ENCODE results near the gene SPACDR.

The SPACDR gene

DNA sequence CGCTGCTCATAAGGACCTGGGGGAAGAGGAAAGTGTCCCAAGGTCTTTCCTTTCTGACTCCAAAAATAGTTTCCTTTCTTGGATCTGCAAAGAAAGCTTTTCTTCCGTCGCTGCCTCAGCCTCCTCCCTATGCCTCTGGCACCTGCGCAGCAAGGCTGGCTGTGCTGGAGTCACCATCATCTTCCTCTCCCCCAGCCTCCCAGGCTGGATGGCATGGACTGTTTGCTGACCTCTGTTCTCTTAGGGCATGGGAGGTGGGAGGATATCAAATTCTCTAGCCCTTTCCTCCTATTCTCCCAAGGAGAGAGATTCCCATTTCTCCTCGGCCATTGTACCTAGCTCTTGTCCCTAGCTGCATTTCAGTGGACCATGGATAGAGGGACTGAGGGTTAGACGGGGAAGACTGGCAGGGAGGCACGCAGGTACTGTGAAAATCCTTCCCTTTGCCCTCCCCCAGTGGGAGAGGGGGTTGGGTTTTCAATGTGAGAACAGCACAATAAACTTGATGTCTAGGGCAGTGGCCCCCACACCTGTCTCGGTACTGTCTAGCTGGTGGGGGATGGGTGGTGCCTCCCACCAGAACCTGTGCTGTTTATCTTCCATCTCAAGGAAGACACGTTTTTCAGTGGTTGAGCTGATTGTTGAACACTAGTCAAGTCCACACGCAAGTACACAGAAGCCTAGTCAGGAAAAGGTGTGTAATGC is 30.3 kb downstream of the SPACDR start:
- no peak for DNase-seq

DNA sequence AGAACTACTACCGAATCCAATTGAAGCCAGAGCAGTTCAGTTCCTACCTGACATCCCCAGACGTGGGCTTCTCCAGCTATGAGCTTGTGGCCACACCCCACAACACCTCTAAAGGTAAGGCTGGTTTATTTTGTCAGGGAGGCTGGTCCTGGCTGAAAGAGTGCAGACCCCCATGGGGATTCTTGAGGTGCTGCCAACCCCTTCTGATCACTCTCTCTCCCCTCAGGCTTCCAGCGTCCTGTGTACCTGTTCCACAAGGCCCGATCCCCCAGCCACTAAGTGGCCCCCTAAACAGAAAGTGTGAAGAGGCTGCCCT is 30.8 kb downstream of the SPACDR start:
- DNase-seq: no peak

DNA sequence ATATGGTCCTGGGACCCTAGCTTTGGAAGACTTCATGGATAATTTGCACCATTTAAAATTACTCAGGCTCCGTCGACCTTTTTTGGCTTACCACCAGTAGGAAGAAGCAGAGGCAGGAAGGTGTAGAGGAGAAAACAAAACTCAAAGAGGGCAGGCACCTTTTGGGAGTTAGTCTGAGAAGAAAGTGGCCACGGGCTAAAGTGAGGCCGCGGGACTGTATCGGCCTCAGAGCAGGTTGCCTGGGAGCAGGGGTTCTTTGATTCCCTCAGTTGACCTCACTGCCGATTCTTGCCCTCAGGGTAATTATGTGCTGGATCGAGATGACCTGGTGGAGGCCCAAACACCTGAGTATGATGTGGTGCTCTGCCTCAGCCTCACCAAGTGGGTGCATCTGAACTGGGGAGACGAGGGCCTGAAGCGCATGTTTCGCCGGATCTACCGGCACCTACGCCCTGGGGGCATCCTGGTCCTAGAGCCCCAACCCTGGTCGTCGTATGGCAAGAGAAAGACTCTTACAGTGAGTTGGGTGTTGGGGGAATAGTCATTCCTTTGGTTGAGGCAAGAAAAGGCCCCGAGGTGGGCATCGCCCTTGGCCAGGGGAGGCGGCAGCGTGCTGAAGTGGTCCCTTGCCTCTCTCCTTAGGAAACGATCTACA is 31.3 kb downstream of the SPACDR start:
- DNase-seq: no peak

DNA sequence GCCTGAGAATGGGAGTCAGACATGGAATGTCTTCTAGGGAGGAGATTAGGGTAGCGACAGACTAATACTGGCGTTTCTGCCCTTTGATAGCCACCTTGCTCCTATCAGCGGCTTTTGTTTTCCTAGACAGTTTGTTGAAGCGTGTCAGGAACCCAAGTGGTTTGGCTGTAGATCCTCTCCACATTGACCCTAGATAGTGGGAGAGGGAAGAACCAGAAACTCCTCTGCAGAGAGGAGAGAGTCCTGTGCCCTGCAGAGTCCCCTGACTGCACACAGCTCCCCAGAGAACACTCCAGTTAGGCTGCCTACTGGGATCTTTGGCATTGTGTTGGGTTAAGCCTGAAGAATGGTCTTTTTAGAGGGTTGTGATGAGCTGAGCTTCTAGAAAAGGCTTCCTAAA is 32.0 kb downstream of the SPACDR start:
- no peak for DNase-seq

DNA sequence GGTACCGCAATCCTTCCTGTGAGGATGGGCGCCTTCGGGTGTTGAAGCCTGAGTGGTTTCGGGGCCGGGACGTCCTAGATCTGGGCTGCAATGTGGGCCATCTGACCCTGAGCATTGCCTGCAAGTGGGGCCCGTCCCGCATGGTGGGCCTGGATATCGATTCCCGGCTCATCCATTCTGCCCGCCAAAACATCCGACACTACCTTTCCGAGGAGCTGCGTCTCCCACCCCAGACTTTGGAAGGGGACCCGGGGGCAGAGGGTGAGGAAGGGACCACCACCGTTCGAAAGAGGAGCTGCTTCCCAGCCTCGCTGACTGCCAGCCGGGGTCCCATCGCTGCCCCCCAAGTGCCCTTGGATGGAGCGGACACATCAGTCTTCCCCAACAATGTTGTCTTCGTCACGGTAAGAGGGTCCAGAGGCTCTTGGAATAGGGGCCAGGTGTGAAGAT is 32.7 kb downstream of the SPACDR start:
- no peak for DNase-seq

DNA sequence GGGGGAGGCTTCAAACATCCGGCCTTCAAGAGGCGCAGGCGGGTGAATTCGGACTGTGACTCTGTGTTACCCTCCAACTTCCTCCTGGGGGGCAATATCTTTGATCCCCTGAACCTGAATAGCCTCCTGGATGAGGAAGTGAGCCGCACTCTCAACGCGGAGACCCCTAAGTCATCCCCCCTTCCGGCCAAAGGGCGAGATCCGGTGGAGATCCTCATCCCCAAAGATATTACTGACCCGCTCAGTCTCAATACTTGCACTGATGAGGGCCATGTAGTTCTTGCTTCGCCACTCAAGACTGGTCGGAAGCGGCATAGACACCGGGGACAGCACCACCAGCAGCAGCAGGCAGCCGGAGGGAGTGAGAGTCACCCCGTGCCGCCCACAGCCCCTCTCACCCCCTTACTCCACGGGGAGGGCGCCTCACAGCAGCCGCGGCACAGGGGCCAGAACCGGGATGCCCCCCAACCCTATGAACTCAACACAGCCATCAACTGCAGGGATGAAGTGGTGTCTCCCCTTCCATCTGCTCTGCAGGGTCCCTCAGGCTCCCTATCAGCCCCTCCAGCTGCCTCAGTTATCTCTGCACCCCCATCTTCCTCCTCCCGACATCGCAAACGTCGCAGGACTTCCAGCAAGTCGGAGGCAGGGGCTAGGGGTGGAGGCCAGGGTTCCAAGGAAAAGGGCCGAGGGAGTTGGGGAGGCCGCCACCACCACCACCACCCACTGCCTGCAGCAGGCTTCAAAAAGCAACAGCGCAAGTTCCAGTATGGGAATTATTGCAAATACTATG is 33.4 kb downstream of the SPACDR start:
- no peak for DNase-seq

DNA sequence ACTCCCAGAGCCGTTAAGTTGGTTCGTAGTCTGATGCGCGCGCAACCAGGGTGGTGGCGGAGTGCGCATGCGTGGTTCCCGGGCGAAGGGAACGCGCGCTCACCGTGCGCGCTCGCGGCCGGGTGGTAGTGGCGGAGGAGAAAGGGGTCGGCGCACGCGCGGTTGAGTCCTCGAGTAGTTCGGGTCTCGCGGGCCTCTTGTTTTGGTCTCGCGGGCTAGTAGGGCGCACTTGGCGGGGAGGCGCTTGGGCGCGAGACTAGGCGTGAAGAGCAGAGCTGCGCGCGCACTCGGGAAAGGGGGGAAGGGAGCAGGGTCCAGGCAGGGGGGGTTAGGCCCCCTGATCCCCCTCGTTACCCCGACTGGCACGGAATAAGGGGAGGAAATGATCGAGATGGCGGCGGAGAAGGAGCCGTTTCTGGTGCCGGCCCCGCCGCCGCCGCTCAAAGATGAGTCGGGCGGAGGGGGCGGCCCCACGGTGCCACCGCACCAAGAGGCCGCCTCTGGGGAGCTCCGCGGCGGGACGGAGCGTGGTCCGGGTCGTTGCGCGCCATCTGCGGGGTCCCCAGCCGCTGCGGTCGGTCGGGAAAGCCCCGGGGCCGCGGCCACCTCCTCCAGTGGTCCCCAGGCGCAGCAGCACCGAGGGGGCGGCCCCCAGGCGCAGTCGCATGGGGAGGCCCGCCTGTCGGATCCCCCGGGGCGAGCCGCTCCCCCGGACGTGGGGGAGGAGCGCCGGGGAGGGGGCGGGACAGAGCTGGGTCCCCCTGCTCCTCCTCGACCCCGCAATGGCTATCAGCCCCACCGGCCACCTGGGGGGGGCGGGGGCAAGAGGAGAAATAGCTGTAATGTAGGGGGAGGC is 34.2 kb downstream of the SPACDR start, which contains the start of gene MEPCE:
Gene MEPCE, plus strand, starts transcription at position 195 of the 856 bp plus-strand sequence. Its CDS starts 188 bp downstream, at position 383.
- peak; percentile 71 for DNase-seq

DNA sequence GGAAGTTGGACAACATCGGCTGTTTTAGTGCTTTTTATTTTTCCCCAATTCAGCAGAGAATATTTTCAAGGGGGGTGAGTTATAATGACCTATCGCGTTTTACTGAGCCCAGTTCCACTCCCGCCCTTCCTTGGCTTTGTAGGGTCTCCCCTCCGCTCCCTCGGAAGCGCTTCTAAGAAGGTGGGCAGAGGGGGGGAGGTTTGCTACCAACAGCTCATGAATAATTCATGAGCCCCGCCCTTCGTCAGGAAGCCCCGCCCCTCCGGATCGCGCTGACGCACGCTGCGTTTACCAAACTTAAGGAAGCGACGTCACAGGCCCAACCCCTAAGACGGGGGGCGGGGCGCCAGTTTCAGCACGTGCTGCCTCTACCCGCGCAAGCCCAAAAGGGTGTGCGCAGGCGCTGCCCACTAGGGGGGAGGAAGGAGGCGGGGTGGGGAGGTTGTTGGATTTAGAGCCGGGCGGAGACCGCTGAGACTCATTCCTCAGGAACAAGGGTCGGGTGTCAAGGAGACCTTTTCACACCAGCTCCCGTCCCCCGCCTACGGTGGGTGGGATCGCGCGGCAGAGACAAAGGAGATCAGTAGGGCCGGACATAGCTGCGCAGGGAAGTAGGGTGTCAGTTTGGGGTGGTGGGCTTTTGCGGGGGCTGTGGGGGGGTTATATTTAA is 35.0 kb downstream of the SPACDR start:
- DNase-seq: peak; percentile 99

DNA sequence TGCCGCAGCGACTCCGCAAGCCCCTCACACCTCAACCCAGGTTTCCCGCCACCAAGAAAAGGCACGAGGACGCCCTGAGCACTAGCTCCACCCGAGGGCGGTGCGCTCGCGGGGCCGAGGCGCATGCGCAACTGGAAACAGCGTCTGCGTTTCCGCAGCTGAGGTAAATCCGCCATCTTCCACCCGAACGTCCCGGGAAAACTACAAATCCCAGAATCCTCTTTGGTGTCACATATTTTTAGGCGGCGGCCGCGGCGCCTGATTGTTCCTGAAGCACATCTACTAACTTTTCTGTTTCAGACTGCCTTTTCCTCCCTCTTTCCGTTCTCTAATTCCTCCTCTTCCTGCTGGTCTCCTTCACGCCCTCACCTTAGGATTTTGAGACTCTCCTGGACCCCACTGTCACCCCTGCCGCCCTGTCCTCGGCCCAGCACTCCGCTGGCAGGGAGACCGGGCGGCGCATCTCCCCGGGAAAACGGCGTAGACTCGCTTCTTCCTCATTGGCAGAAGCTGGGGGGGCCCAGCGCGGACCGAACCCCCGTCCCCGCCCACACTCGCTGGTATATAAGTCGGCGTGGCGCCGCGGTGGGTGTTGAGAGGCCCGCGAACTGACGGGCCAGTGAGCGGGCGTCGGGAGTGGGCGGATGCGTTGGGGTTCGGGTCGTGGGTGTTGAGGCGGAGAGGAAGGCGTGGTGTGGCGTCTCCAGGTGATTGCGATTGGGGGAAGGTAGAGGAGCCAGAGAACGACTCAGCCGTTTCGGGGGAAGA is 35.7 kb downstream of the SPACDR start, which contains the start of gene ZCWPW1:
Gene ZCWPW1, minus strand, starts transcription at position 505 of the 768 bp plus-strand sequence. CDS start 8,054 bp downstream, outside the sequence.
- peak; percentile 82 for DNase-seq

DNA sequence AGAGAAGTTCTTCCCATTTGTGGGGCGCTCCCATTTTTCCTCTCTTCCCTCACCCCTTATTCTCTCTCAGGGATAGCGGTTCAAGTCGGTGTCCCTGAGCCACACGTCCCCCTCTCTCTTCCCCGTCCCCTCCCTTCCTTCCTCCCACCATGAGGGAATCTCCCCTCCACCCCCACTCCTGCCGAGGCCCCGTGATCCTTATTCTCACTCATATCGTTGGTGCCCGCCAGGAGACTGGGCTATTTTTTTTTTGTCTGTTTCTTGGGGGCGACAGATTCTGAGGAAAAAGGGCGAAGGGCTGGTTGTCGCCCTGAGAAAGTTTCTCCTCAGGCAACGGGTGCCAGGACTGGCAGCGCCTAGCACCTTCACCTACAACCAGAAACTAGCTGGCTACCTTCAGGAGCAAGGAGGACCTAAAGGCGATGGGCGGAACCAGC is 36.3 kb downstream of the SPACDR start:
- DNase-seq: no peak

DNA sequence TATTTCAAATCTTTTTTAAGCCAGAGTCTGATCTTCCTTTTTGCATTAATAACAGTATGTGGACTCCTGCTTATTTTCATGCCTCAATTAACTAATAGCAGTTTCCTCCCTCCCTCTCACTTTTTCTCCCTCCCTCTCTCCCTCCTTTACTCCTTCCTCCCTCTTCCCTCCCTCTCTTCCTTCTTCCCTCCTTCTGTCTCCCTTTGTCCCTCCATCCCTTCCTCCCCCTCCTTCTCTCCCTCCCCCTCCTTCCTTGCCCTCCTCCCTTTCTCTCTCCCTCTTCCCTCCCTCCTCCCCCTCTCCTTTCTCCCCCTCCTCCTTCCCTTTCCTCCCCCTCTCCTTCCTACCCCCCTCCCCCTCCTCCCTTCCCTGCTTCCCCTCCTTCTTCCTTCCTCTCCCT is 37.5 kb downstream of the SPACDR start:
- DNase-seq: no peak

DNA sequence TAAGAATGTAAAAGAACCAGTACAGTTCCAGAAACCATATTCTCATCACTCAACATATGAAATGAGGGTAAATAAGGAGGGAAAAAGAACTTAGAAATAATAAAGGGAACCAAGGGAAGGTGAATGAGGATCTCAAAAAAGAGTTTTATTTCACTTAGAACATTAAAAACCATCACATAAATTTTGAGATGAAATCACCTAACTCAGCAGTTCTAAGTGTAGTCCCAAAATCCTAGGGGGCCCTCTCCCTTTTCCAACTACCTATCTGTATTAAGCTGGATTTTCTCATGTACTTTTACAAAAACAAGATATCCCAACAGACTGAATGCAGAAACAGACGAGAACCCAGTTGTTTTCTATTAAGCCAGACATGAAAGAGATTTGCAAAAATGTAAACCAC is 38.7 kb downstream of the SPACDR start:
- no peak for DNase-seq

DNA sequence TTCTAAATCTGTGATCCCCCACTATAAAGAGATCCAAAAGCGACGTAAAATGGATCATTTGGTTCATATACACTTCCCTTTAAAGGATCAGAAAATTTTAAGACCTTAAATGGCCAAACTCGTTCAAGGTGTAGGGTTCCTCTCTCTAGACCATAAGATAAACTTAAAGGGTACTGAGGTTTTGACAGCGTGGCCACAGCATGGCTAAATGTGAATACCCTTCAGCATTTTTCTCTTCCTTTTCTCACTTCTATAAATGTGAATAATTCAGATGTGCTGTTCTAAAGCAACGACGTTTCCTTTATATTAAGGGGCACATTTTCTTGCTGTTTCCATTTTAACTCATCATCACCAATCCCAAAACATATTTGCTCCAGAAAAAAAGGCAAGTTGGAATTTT is 40.7 kb downstream of the SPACDR start:
- no peak for DNase-seq

DNA sequence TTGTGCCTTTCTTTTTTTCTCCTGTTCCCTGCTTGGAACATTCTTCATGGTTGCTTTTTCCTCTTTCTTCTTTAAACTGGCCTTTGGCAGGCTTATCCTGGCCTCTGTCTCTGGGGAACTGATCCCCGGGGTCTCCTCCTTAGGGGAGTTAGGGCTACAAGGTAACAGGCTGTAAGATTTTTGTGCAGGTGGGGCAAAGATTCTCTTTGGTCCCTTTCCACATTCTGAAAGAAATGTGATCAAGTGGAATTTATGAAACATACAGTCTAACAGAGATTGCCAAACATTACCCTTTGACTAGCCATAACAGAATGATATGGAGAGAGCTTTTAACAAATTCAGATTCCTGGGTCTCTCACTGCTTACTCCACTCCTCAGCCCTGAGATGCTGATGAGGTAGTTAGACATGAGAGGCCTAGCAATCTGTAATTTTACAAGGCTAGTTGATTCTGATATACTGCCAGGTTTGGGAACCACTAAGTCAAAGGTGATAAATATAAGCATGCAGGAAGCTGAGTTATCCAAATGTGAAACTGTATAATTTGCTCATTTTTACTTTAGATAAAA is 44.3 kb downstream of the SPACDR start:
- no peak for DNase-seq

DNA sequence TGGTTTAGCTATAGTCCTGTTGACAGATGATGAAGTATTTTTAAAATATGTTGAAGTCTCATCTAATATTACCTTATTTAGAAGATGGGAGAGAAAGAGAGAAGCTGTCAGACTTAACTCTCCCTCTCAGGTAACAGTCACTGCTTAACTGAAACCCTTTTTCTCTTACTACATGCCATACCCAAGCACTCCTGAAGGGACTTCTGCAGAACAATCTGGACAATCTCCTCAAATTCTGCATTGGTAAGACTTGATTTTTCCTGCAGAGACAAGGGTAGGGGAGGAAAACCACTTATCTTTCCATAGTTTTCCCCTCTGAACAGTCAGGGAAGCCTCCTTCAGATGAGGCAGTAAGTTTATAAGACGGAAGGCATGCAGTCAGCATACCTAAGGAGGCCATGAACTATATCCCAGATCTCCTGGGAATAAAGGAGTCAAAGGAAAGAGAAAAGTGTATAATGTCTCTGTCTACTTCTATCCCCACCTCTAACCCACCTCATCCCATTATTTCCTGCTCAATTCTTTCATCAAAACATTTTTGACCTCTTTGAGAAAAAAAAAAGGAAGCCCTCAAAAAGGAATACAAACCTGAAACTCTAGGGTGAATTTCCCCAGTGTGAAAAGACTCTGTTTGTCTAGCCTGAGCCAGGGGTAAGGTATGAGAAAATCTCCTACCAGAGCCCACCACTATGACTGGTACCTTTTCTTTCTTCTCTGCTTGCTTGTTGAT is 45.0 kb downstream of the SPACDR start:
- no peak for DNase-seq

DNA sequence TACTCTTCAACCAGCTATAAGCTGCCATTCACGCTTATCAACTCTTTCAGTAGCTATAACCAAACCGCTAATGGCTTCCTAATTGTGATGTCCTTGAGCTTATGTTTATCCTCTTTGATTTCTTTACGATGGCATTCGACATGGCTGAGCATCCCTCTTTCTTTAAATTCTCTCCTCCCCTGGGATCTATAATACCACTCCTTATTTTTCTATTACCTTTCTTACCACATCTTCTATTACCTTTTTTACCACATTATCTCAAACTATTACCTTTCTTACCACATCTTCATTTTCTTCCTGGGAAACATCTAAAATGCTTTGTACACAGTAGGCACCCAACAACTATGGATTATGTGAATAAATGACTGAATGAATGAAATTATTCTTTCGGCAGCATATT is 48.6 kb downstream of the SPACDR start:
- DNase-seq: no peak

DNA sequence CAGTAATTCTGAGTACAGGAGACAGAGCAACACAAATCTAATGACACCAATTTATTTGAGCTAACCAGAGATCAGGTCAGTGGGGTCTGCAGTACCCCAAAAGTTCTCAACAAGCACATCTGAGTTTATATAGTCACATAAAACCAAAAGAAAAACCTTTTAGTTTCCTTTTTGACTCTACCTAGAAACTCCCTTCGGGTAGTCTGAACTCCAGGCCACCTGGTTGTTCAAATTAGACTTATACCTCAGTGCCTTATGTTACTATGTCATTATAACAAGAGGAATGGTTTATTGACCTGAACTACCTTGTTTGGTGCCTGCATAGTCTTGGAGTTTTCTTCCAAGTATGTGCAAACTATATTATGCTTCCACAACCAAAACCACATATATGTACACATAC is 50.2 kb downstream of the SPACDR start:
- no peak for DNase-seq

DNA sequence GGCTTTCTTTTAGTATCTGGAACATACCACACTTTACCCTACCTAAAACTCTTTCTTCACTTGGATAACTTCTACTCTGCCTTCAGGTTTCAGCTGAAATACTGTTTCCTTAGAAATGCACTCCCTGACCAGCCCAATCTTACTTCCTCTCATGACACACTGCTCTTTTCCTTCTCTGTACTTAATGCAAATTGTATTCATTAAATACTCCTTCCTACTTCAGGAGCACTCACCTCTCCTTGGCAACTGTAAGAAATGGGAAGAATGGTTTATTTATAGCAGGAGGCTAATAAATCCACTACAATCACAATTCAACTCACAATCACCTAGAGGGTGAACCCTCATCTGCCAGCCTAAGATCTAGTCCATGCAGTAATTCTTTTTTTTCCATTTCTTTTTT is 50.7 kb downstream of the SPACDR start:
- no peak for DNase-seq

DNA sequence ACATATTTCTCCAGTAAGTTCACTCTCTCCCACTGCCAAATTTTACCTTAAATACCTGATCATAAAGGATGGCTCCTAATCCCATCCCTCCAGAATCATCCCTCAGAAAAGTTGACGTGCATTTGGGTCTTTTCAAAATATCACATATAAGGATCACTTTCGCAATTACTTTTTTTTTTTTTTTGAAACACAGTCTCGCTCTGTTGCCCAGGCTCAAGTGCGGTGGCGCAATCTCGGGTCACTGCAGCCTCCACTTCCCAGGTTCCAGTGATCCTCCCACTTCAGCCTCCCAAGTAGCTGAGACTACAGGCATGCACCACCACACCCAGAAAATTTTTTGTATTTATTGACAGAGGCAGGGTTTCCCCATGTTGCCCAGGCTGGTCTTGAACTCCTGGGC is 53.0 kb downstream of the SPACDR start:
- DNase-seq: no peak

All from NCI-H187 treated with DMSO at 0.1 percent for 48 hours (cell line).